Esophagus muscularis mucosa (tissue), 3 donors: ENCODE results near the gene GYPC.

Source experiments
- CTCF ChIP-seq, 3 experiments: fragments of 200-600 bp in 2 of 3; fragments of 450-650 bp in 1 of 3; sonication (generic) in 2 of 3; IDR thresholded peaks; one replicate each; pipeline ENCODE4 v1.5.1; 2017 to 2019; ENCODE audit warnings: antibody characterized with exemption in 3 of 3, mild to moderate bottlenecking in 2 of 3, moderate library complexity in 1 of 3
- POLR2A ChIP-seq: fragments of 450-650 bp; IDR thresholded peaks from one replicate; pipeline ENCODE4 v1.6.1; 2017; ENCODE audit warnings: antibody characterized with exemption, moderate library complexity, mild to moderate bottlenecking, low read depth

GRCh38 chr2:126661702-126662500 lies 5.9 kb downstream of the GYPC start:
- TF ChIP-seq CTCF (IDR thresholded peaks at IDR 0.05), result no peak
- TF ChIP-seq POLR2A, result no peak
